Ascending aorta (tissue), 2 donors: ENCODE results near the gene POLR1B. TPM values are rescaled to one million over a fixed set of nuclear protein-coding genes. Genes with fewer than 3 reads are reported as not detected.

Experiments used
- DNase-seq, 2 donors: peaks; one replicate each; pipeline ENCODE4 v3.0.0-alpha.2; 2019; ENCODE audit warnings: low spot score in 2 of 2
- H3K27ac ChIP-seq, 2 donors: fragments of 200-600 bp; sonication (generic); one replicate each; pipeline ENCODE4 v1.5.1; 2016 to 2017; ENCODE audit warnings: mild to moderate bottlenecking in 1 of 2
- H3K27me3 ChIP-seq: fragments of 200-600 bp; sonication (generic); one replicate; pipeline ENCODE4 v1.5.1; 2017
- H3K36me3 ChIP-seq, 2 donors: fragments of 200-600 bp; sonication (generic); one replicate each; pipeline ENCODE4 v1.5.1; 2016
- H3K4me1 ChIP-seq, 2 donors: fragments of 200-600 bp; sonication (generic); one replicate each; pipeline ENCODE4 v1.5.1; 2016 to 2017; ENCODE audit warnings: mild to moderate bottlenecking in 1 of 2
- H3K4me3 ChIP-seq, 2 donors: fragments of 200-600 bp; sonication (generic); one replicate each; pipeline ENCODE4 v1.5.1; 2016 to 2017; ENCODE audit warnings: mild to moderate bottlenecking in 1 of 2
- H3K9me3 ChIP-seq, 2 donors: fragments of 200-600 bp; sonication (generic); one replicate each; pipeline ENCODE4 v1.5.1; 2016
- CTCF ChIP-seq, 3 experiments: fragments of 200-600 bp in 2 of 3; fragments of 450-650 bp in 1 of 3; sonication (generic) in 2 of 3; IDR thresholded peaks; one replicate each; pipeline ENCODE4 v1.5.1; 2016 to 2019; ENCODE audit warnings: antibody characterized with exemption in 3 of 3, mild to moderate bottlenecking in 1 of 3, moderate library complexity in 1 of 3
- intact Hi-C: fragments of 100-400 bp; cut with DNase I; formaldehyde crosslinking; loops from one replicate; pipeline ENCODE4 v1.15.1; 2023
- total RNA-seq: library from RNA; depleted of rRNA; stranded (reverse); fragments of >200 nt; gene quantifications from one replicate; pipeline ENCODE4 v1.1.0, GENCODE V29; 2016

The POLR1B gene
- total RNA-seq, 1 donor from 2014 or later: 3.6 TPM

GRCh38 chr2:112580084-112580483 is 37.8 kb downstream of the POLR1B start:
- TF ChIP-seq CTCF (IDR thresholded peaks at IDR 0.05): no peak
- Histone ChIP-seq H3K36me3 (peaks cover 6 to 15% of the 10 kb centered on the region in 2 donors), H3K27ac (no peak overlapping the region), H3K4me1 (peaks cover 0 to 5% of the 10 kb centered on the region in 2 donors), H3K9me3 (no peaks in the 10 kb centered on the region), H3K27me3 (no peaks in the 10 kb centered on the region), H3K4me3 (no peak overlapping the region)
- intact Hi-C loops: loop anchor here (5.0 kb wide), 2 partner anchors 47 to 328 kb away; no protein-coding TSS in a partner anchor
- no peak for DNase-seq

GRCh38 chr2:112582314-112582746 is 40.1 kb downstream of the POLR1B start:
- peaks cover 4 to 13% of the 10 kb centered on the region in 2 donors for H3K4me1 ChIP-seq
- no peaks in the 10 kb centered on the region for H3K9me3 ChIP-seq
- H3K27me3 ChIP-seq: no peaks in the 10 kb centered on the region
- intact Hi-C loops: loop anchor here (2.0 to 5.0 kb wide), 3 partner anchors 45 to 330 kb away; no protein-coding TSS in a partner anchor
- TF ChIP-seq CTCF (IDR thresholded peaks at IDR 0.05): peak; percentile 38 to 57 (median 54)
- no peak overlapping the region for H3K4me3 ChIP-seq
- H3K36me3 ChIP-seq: peaks cover 0 to 7% of the 10 kb centered on the region in 2 donors
- no peak for DNase-seq
- no peak overlapping the region for H3K27ac ChIP-seq

- TF ChIP-seq CTCF (IDR thresholded peaks at IDR 0.05): no peak
- Histone ChIP-seq H3K4me3 (peak overlapping the region; percentile 69 to 78), H3K4me1 (peaks cover 4 to 13% of the 10 kb centered on the region in 2 donors), H3K27ac (peak overlapping the region; percentile 92 to 95), H3K36me3 (peaks cover 0 to 14% of the 10 kb centered on the region in 2 donors), H3K27me3 (no peaks in the 10 kb centered on the region), H3K9me3 (no peaks in the 10 kb centered on the region)
- DNase-seq: no peak
- intact Hi-C loops: loop anchor here (1.0 to 5.0 kb wide), 5 partner anchors 41 to 331 kb away; partner anchors contain the start of genes POLR1B and SLC20A1
Measured at GRCh38 chr2:112583497-112584133, 41.4 kb downstream of the POLR1B start.

GRCh38 chr2:112584134-112584890 is 42.0 kb downstream of the POLR1B start, which contains the start of gene CHCHD5:
Gene CHCHD5, plus strand, starts transcription at chr2:112584609. Its CDS starts 39 bp downstream, at chr2:112584648.
- peaks cover 4 to 21% of the 10 kb centered on the region in 2 donors for H3K36me3 ChIP-seq
- intact Hi-C loops: loop anchor here (1.0 to 5.0 kb wide), 4 partner anchors 42 to 332 kb away; partner anchors contain the start of genes POLR1B and SLC20A1
- H3K27ac ChIP-seq: peak within 1 kb of the TSS; percentile 92 to 95
- H3K4me3 ChIP-seq: peak within 1 kb of the TSS; percentile 69 to 78
- peak in 1 of 3 experiments; percentile 28 for TF ChIP-seq CTCF (IDR thresholded peaks at IDR 0.05)
- H3K9me3 ChIP-seq: no peaks in the 10 kb centered on the region
- peaks cover 4 to 13% of the 10 kb centered on the region in 2 donors for H3K4me1 ChIP-seq
- H3K27me3 ChIP-seq: no peaks in the 10 kb centered on the region
- peak; percentile 85 to 98 for DNase-seq

GRCh38 chr2:112584891-112585250 is 42.6 kb downstream of the POLR1B start:
- DNase-seq: no peak
- H3K4me3 ChIP-seq: peak overlapping the region; percentile 69 to 78
- H3K36me3 ChIP-seq: peaks cover 4 to 25% of the 10 kb centered on the region in 2 donors
- peak overlapping the region; percentile 92 to 95 for H3K27ac ChIP-seq
- TF ChIP-seq CTCF (IDR thresholded peaks at IDR 0.05): no peak
- H3K4me1 ChIP-seq: peaks cover 4 to 13% of the 10 kb centered on the region in 2 donors
- H3K27me3 ChIP-seq: no peaks in the 10 kb centered on the region
- H3K9me3 ChIP-seq: no peaks in the 10 kb centered on the region
- intact Hi-C loops: loop anchor here (1.0 to 5.0 kb wide), 4 partner anchors 42 to 333 kb away; partner anchors contain the start of genes POLR1B and SLC20A1
